GM12878 (cell line): ENCODE measurements around the gene CATSPERD. TPM values are rescaled to one million over a fixed set of nuclear protein-coding genes. Genes with fewer than 3 reads are reported as not detected.

Experiments used
- ATF7 ChIP-seq: fragments of 450-650 bp; IDR thresholded peaks from 2 replicates; pipeline ENCODE4 v1.6.1; 2016; ENCODE audit warnings: low read depth, mild to moderate bottlenecking
- CHD4 ChIP-seq: fragments of 200-600 bp; sonication (generic); IDR thresholded peaks from 2 replicates; pipeline ENCODE4 v1.6.1; 2016; ENCODE audit warnings: mild to moderate bottlenecking
- DPF2 ChIP-seq: fragments of 450-650 bp; IDR thresholded peaks from 2 replicates; pipeline ENCODE4 v1.6.1; 2017; ENCODE audit warnings: mild to moderate bottlenecking
- ELK1 ChIP-seq: IDR thresholded peaks from 2 replicates; pipeline ENCODE4 v1.6.1; 2012; ENCODE audit warnings: low read depth, low read length, improper control_type of control experiment
- ESRRA ChIP-seq: IDR thresholded peaks from 2 replicates; pipeline ENCODE4 v1.6.1; 2012; ENCODE audit warnings: mild to moderate bottlenecking, low read length, improper control_type of control experiment
- IRF3 ChIP-seq: fragments of 450-650 bp; IDR thresholded peaks from 2 replicates; pipeline ENCODE4 v1.6.1; 2014; ENCODE audit warnings: mild to moderate bottlenecking
- IRF5 ChIP-seq: fragments of 450-650 bp; IDR thresholded peaks from 2 replicates; pipeline ENCODE4 v1.6.1; 2017; ENCODE audit warnings: borderline replicate concordance
- JUND ChIP-seq: IDR thresholded peaks from 2 replicates; pipeline ENCODE4 v1.6.1; 2012; ENCODE audit warnings: low read depth, mild to moderate bottlenecking, low read length, improper control_type of control experiment, moderate library complexity
- LARP7 ChIP-seq: fragments of 450-650 bp; IDR thresholded peaks from 2 replicates; pipeline ENCODE4 v1.6.1; 2017; ENCODE audit warnings: mild to moderate bottlenecking
- MEF2A ChIP-seq: IDR thresholded peaks from 2 replicates; pipeline ENCODE4 v1.6.1; 2011; ENCODE audit warnings: low read depth, mild to moderate bottlenecking, low read length, moderate library complexity; ENCODE audit not compliant: insufficient read depth
- MEF2B ChIP-seq: fragments of 450-650 bp; IDR thresholded peaks from 2 replicates; pipeline ENCODE4 v1.6.1; 2018; ENCODE audit warnings: mild to moderate bottlenecking, moderate library complexity; ENCODE audit not compliant: partially characterized antibody, poor library complexity, severe bottlenecking
- MYB ChIP-seq: fragments of 150-350 bp; IDR thresholded peaks from 2 replicates; pipeline ENCODE4 v1.6.1; 2014; ENCODE audit warnings: mild to moderate bottlenecking, low read depth, low read length, borderline replicate concordance
- NFIC ChIP-seq: IDR thresholded peaks from 2 replicates; pipeline ENCODE4 v1.6.1; 2012; ENCODE audit warnings: low read depth, mild to moderate bottlenecking, inconsistent platforms, low read length, moderate library complexity
- NR2C2 ChIP-seq: IDR thresholded peaks from 2 replicates; pipeline ENCODE4 v1.6.1; 2011; ENCODE audit warnings: borderline replicate concordance, low read depth; ENCODE audit not compliant: control insufficient read depth, insufficient read length
- NRF1 ChIP-seq: conservative IDR thresholded peaks from 2 replicates; pipeline ENCODE4 v1.6.1; 2011; ENCODE audit warnings: mild to moderate bottlenecking, low read depth, low read length, improper control_type of control experiment
- PBX3 ChIP-seq: IDR thresholded peaks from 2 replicates; pipeline ENCODE4 v1.6.1; 2011; ENCODE audit warnings: mild to moderate bottlenecking, low read depth, low read length, moderate library complexity; ENCODE audit not compliant: insufficient replicate concordance
- RAD51 ChIP-seq: fragments of 450-650 bp; IDR thresholded peaks from 2 replicates; pipeline ENCODE4 v1.6.1; 2016; ENCODE audit warnings: moderate library complexity, mild to moderate bottlenecking, inconsistent platforms
- RFX5 ChIP-seq: IDR thresholded peaks from 2 replicates; pipeline ENCODE4 v1.6.1; 2011; ENCODE audit warnings: low read depth, low read length, improper control_type of control experiment
- RUNX3 ChIP-seq: IDR thresholded peaks from 2 replicates; pipeline ENCODE4 v1.6.1; 2012; ENCODE audit warnings: low read length, inconsistent platforms
- SMAD1 ChIP-seq: fragments of 450-650 bp; IDR thresholded peaks from 2 replicates; pipeline ENCODE4 v1.6.1; 2018; ENCODE audit warnings: mild to moderate bottlenecking, low read depth; ENCODE audit not compliant: partially characterized antibody
- SMARCA5 ChIP-seq: fragments of 450-650 bp; IDR thresholded peaks from 2 replicates; pipeline ENCODE4 v1.6.1; 2017; ENCODE audit warnings: mild to moderate bottlenecking
- SP1 ChIP-seq: IDR thresholded peaks from one replicate; pipeline ENCODE4 v1.6.1; 2011; ENCODE audit warnings: low read depth, low read length
- SUPT20H ChIP-seq: IDR thresholded peaks from 2 replicates; pipeline ENCODE4 v1.6.1; 2011; ENCODE audit warnings: low read depth, mild to moderate bottlenecking, low read length, moderate library complexity, borderline replicate concordance; ENCODE audit not compliant: control insufficient read depth
- TCF7 ChIP-seq: IDR thresholded peaks from 2 replicates; pipeline ENCODE4 v1.6.1; 2014; ENCODE audit warnings: antibody characterized with exemption, borderline replicate concordance
- WRNIP1 ChIP-seq: IDR thresholded peaks from 2 replicates; pipeline ENCODE4 v1.6.1; 2011; ENCODE audit warnings: low read depth, low read length, improper control_type of control experiment, borderline replicate concordance
- ZNF24 ChIP-seq: fragments of 450-650 bp; IDR thresholded peaks from 2 replicates; pipeline ENCODE4 v1.6.1; 2017; ENCODE audit warnings: antibody characterized with exemption, mild to moderate bottlenecking
- ZZZ3 ChIP-seq: IDR thresholded peaks from 2 replicates; pipeline ENCODE4 v1.6.1; 2011; ENCODE audit warnings: low read depth; ENCODE audit not compliant: control insufficient read depth, insufficient read length
- polyA plus RNA-seq, 11 experiments: library from polyadenylated mRNA; depleted of rRNA in 4 of 11; unstranded in 6 of 11; stranded (reverse) in 5 of 11; fragments of >200 nt; fragmentation: Nextera tagmentation in 4 of 11; fragmentation: Illumina TruSeq in 1 of 11; extraction: Ambion mirVana in 4 of 11; extraction: Trizol in 1 of 11; gene quantifications; 1 replicate in 1 of 11; 2 replicates in 10 of 11; pipeline versions ENCODE4 v1.2.1 to v1.2.3, GENCODE V29; 2011 to 2016; ENCODE audit warnings: inconsistent platforms in 2 of 11, missing spikeins in 2 of 11, low read depth in 1 of 11
- total RNA-seq, 4 experiments: library from RNA; depleted of rRNA in 3 of 4; stranded (reverse); fragments of >200 nt in 3 of 4; fragmentation: Illumina TruSeq in 1 of 4; extraction: Trizol in 1 of 4; gene quantifications; 2 replicates each; pipeline versions ENCODE4 v1.2.1 to v1.2.3, GENCODE V29; 2013 to 2021

Gene CATSPERD
- total and polyA plus RNA-seq, 10 of the 15 experiments (the other 5 are each of a cell fraction or from before 2014, with no cell fraction given): 0.02 to 0.38 (median 0.11) TPM; not detected in 5

GRCh38 chr19:5680437-5681368 lies 39.7 kb upstream of the CATSPERD start, which contains the start of the genes HSD11B1L and MICOS13 (continued):
- TF ChIP-seq ELK1 (peak; percentile 61), ZZZ3 (no peak), RUNX3 (peak; percentile 94), RAD51 (peak; percentile 96), SMARCA5 (0 out of 2 replicates have a peak, but pooled peaks have one; percentile 34), SUPT20H (no peak), TCF7 (no peak), SMAD1 (peak; percentile 3), CHD4 (no peak), NR2C2 (no peak), MEF2B (peak; percentile 68), MYB (no peak), LARP7 (no peak; the same call in none of the 2 replicates), JUND (no peak), ATF7 (peak; percentile 25; the same call in 1 of the 2 replicates), IRF3 (no peak), PBX3 (no peak), ESRRA (no peak), DPF2 (peak; percentile 24; the same call in 1 of the 2 replicates), RFX5 (no peak), IRF5 (0 out of 2 replicates have a peak, but pooled peaks have one; percentile 24), NRF1 (no peak), ZNF24 (no peak), WRNIP1 (no peak), MEF2A (peak; percentile 57; the same call in 1 of the 2 replicates), SP1 (no peak), NFIC (no peak)
